Islet precursor cell (in vitro differentiated cells): ENCODE data around the gene UPB1.
A peak's percentile ranks its signal among the peaks of the same experiment; 100 is the strongest.
"Not testable (repeated sequence)": the region's sequence is repeated elsewhere in the genome, so short reads cannot be mapped to it uniquely, and the experiment has no call there.

Experiments used
- DNase-seq: peaks from one replicate; pipeline ENCODE4 v3.0.0-alpha.2; 2018

The UPB1 gene

DNA sequence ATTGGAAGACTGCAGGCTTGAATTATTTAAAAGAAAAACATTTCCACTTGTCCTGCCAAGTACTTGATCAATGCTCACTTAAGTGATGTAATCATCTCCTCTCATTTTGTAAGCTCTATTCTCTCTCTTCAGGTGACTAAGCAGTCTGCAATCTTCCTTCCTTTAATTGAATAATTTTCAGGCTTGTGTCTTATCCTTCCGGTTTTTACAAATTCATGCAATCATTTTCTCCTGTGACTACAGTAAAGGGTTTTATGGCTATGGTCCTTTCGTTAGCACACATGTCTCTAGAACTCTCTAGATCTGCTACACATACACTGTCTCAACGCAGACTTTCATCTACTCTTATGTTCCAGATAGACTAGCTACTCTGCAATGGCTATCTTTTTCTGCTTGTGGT is 12.6 kb upstream of the UPB1 start:
- DNase-seq, result no peak

DNA sequence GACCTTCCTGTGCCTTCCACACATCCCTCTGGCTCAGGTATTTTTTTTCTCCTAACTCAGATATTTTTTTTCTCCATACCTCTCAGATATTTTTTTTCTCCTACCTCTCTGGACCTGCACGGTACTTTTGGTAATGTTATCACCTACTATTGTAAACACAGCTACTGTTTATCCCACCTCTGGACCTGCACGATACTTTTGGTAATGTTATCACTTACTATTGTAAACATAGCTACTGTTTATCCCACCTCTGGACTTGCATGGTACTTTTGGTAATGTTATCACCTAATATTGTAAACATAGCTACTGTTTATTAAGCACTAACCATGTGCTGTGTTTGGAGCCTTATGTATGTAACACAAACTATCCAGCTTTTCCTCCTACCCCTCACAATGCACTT is 12.1 kb upstream of the UPB1 start:
- DNase-seq, result no peak

DNA sequence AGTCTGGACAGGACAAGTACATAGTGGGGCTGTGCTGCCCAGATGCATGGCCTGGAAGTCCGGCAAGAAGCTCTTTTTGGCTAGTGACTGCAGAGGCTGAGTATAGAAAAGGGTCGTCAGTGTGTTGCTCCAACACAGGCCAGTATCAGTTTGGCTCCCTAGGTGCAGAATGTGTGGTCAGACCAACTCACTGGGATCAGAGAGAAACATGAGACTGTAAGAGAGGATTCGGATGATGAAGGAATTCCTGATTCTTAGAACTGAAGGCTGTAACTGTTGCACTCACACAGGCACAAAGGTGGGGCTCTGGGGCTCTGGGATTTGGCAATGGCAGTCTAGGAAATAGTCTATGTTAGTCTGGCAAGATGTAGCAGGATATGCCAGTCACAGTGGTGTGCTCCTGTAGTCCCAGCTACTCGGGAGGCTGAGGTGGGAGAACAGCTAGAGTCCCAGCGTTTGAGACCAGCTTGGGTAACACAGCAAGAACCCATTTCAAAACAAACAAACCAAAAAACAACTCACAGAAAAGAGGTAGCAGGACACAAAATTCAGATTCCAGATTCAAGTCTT is 11.1 kb upstream of the UPB1 start:
- no peak for DNase-seq

DNA sequence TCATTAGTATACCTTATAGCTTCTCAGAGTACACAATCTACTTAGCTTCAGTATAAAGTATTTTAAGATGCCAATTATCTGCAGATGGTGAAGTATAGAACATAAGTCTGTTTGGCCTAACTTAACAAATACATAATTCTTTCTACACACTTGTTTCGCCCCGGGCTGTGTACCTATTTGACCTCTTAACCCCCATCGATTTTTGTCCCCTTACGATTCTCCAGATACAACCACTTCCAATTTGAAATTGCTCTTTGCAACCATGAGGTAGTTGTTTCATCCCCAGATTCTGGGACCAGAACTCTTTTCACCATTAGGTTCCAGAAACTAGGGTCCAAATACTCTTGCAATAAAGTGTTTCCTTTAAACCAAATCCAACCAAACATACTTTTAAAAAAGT is 10.0 kb upstream of the UPB1 start:
- DNase-seq, result no peak

DNA sequence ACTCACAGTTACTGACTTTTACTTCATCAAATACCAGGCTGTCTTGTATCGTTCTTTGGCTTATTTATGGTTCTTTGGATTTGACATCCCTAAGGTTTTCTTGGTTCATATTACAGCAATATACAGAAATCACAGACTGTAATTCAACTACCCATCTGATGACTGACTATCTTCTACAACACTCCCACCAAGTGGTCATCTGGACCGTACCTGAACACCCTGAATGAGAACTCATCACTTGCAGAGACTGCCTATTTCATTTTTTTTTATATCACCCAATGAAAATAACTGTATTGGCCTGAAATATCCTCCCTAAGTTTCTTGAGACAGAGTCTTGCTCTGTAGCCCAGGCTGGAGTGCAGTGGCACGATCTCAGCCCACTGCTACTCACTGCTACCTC is 9.5 kb upstream of the UPB1 start:
- no peak for DNase-seq

DNA sequence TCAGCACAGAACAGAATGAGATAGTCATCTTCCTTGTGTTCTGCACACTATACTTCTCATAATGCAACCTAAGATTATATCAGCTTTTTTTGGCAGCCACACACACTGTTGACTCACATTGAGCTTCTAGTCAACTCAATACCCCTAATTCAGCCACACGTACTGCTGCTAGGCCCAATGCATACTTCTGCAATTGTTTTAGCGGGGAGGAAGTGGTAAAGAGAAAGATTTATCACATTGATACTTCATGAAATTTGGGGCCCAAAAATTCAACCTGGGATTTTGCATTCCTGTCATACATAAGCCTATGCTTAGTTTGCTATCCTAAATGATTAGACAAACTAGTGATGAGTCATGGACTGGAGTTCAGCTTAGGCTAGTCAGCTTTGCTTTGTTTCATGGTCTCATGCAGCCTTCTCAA is 8.6 kb upstream of the UPB1 start:
- DNase-seq, result peak; percentile 20

DNA sequence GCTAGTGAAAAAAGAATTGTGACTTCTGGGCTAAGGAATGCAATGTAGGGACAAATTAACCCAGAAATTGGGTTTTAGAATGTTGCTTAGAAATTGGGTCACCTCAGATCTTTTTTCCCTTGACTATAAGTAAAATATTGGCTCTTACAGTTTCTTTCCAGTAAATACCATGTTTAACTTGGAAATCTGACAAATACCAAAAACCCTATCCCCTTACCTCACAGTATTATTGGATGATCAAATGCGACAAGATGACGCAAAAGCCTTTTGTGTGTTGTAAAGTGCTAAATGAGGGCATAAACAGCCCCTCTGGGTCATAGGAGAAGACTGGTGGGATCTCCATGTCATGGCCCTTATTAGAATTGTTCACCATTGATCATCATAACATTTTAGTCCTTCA is 6.1 kb upstream of the UPB1 start:
- DNase-seq, result no peak

DNA sequence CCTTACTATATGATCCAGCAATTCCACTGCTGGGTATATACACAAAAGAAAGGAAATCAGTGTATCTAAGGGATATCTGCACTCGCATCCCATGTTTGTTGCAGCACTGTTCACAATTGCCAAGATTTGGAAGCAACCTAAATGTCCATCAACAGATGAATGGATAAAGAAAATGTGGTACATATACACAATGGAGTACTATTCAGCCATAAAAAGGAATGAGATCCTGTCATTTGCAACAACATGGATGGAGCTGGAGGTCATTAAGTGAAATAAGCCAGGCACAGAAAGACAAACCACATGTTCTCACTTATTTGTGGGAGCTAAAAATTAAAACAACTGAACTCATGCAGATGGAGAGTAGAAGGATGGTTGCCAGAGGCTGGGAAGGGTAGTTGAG is 5.7 kb upstream of the UPB1 start:
- not testable (repeated sequence) for DNase-seq

DNA sequence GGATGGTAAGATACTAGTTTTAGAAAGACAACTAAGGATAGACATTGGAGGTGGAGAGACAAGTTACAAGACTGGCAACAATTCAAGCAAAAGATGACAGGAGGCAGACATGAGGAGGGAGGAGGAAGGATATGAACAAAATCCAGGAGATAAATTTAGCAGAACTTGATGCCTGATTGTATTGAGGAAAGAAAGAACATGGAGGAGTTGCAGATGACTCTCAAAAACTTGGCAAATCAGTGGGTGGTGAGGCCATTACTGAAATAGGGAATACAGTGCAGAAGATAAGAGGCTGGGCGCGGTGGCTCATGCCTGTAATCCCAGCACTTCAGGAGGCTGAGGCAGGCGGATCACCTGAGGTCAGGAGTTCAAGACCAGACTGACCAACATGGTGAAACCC is 2.7 kb upstream of the UPB1 start:
- no peak for DNase-seq

DNA sequence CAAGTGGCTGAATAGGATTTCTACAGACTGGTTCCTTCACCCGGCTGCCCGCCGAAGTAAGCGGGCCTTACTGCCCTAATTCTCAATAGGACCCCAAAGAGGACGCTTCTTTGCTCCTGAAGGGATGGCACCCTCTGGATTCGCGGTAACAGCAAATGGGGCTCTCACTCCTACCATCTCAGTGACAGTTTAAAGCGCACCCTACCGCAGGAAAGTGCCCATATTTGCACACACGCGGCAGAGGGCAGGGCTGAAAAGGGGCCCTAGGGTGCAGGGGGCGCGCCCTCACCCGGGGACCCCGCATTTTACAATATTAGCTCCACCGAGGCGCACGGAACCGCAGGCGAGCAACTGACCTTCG is 985 bp upstream of the UPB1 start:
- DNase-seq, result no peak

DNA sequence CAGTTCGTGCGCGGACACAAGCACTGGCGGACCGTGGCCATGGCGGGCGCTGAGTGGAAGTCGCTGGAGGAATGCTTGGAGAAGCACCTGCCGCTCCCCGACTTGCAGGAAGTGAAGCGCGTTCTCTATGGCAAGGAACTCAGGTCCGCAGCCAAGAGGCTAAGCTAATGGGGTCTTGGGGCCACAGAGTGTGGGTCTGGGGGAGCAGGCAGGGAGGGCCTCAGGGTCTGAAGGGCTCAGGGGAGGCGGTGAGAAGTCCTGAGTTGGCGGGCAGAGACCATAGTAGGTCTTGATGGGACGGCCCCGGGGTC is 188 bp downstream of the UPB1 start:
- DNase-seq, result no peak

DNA sequence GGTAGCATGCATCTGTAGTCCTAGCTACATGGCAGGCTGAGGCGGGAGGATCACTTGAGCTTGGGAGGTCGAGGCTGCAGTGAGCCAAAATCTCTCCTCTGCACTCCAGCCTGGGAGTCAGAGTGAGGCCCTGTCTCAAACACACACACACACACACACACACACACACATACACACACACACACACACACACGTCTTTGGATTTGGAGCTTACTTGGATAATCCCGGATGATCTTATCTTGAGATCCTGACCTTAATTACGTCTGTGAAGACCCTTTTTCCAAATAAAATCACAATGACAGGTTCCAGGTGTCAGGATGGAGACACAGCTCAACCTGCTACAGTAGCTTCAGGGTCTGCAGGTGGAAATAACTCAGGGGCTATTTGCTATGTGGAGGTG is 1.1 kb downstream of the UPB1 start:
- no peak for DNase-seq

DNA sequence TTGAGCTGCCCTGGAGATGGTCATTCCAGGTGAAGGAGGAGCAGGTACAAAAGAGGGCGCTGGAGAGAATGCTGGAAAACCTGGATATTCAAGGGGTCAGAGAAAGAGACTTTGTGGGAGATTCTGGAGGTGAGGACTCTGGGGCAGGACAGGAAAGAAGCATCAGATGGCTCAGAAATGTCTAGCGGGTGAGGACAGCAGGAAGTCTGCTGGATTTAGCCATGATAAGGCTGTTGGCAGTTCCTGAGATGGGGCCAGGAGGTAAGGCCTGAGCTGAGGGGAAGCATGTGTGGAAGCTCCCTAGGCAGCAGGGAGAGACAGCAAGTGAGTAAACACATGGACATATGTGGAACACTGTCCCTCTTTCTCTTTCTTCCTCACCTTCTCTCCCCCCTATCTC is 1.5 kb downstream of the UPB1 start:
- DNase-seq, result no peak

DNA sequence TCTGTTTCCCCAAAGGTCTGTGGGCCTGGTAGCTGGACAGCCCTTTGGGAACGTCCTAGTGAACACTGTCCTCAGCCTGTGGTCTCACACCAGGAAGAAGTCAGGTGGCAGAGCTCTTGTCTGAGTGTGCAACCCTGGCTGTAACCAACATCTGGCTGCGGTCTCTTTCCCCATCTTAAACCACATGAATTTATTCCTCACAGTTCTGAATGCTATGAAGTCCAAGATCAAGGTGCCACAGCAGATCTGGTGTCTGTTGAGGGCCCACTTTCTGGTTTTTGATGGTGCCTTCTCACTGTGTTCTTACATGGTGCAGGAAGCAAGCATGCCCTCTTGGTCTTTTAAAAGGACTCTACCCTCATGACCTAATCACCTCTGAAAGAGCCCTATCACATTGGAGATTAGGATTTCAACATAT is 2.7 kb downstream of the UPB1 start:
- no peak for DNase-seq

DNA sequence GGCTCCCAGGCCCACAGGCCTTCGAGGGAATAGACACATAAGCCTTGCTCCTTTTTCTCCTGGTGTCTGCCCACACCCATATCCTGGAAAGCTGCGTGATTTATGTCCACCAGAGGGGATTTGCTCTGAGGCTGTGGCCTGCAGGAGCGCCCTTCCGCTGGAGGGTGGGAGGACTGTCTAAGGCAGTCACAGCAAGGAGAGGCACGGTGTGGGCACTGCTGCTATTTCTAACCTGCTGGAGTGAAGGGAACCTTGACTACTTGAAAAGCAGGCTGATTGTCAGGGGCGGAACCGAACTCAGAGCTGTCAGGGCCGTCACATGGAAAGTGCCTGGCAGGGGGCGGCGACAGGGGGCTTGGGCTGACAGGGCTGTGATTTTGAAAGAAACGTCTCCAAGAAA is 3.7 kb downstream of the UPB1 start:
- DNase-seq, result no peak

DNA sequence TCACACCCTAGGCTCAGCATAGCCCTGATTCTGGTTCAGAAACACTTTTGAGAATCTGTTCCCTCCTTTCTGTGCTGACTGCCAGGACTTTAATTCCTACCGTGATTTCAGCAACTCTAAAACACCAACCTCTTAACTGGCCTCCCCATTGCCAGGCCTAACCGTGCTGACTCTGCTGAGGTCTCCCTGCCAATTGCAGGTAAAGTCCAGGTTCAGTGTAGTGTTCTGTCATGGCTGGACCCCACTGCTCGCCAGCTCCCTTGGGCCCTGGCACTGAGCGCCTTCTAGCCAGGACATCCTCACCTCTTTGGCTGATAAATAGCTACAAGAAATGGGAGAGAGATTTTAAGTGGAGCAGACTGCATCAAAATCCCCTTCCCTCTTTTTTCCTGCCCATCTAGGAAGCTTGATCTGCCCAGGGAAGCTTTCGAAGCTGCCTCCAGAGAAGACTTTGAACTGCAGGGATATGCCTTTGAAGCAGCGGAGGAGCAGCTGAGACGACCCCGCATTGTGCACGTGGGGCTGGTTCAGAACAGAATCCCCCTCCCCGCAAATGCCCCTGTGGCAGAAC is 4.7 kb downstream of the UPB1 start:
- no peak for DNase-seq

DNA sequence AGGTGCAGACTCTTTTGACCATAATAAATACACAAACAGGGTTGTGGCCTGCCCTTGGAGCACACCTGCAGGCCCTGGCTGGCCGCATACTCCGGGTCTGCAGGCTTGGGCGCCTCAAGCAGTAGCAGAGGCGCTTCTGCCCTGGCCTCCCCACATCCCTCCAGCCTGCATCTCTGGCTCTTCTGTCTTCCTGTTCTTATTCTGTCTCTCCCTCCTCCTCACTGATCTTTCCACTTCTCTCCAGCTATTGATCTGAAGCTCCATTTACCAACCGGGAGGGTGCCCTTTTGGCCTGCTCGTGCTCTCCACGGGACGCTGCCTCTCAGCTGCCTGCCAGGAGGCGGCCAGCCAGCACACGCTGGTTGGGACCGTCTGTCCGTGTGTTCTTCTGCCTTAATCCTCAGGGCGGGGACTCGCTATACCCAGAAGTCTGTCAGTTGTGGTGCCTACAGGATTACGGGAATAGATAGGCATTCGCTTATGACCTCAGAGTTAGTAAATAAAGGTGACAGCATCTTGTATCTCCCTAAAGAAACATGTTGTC is 5.2 kb downstream of the UPB1 start:
- no peak for DNase-seq

DNA sequence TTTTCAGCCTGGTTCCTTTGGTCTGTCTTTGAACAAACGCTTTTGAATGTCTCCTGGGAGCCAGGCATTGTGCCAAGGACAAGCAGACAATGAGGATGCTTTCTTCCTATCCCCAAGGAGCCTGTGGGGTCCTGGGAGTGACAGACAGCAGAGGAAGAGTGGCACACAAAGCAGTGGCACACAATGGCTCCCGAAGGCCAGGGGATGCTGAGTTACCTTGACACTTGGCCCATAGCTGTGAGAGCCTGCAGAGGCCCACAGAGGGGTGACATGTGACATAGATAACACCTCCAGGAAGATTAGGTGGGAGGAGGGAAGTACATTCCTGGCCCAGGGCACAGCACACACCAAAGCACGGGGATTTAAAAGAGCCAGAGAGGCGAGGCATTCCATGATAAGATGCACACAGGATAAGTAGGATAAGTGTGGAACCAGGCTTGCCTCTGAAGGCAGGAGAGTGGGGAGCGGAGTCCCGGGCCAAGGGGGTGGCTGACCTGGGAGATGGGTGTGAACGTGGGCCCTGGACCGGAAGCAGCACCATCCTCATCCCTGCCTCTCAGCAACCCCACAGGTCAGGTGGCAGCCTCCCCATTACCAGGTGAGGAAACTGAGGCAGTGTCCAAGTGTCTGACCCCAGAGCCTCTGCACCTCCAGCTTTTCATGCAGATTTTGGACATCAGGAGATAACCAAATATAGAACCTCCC is 6.3 kb downstream of the UPB1 start:
- DNase-seq, result no peak

DNA sequence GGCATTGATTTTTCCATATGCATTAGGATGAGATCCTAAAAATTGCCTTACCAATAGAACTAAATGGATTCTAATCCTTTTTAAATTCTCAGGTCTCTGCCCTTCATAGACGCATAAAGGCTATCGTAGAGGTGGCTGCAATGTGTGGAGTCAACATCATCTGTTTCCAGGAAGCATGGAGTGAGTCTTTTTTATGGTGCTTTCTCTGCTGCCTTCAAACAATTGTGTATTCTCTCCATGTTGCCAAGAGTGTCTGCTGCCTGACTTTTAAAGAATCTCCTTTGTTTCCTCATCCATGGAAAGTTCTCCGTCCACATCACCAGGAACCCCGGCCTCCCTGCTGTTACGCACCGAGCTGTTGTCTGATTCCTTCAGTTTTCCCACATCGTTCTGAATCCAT is 6.9 kb downstream of the UPB1 start:
- no peak for DNase-seq

DNA sequence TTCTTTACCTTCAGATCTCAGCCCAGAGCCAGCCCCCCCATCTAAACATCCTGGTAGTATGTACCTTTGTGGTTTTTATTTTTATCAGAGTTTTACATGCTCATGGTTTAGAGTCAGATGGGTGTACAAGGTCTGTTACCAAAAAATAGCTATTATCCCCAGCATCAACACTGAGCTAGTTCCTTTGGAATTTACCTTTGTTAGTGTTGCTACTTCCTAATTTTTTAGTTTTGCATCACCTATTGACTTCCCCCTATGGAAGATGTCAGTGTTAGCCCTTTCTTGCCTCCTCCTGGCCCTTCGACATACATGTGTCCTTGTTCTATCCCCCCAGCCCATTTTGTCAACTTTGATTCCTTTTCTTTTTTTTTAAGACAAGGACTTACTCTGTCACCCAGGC is 7.4 kb downstream of the UPB1 start:
- DNase-seq, result no peak

DNA sequence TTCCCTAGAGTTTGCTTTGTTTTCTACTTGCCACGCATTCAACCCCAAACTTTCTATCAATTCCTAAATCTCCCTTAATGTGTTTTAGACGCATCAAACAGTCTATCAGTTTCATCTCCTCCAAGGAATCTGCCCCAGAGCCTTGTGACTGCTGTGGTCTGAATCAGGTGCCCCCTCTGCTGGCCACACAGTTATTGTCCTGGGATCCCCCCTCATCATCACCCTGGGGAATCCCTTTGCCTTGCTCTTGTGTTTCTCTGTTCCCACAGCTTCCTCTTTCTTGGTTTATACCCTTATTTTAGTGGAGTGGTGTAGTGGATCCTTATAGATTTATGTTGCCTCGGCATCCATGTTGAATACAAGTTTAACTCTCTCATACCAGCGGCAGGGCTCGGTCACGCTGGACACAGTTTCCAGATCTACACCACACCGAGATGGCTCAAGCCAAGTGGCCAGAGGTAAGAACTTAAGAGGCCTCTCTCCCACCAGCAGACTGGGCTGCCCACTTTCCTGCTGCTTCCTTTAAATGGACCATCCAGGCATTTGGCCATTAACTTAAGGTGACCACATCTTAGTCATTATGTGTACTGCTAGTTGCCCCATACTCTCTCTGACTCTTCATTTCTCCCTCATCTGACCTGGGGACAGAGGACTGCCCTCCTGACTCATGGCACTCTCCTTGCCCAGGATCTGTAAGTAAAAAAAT is 8.2 kb downstream of the UPB1 start:
- peak; percentile 76 for DNase-seq

DNA sequence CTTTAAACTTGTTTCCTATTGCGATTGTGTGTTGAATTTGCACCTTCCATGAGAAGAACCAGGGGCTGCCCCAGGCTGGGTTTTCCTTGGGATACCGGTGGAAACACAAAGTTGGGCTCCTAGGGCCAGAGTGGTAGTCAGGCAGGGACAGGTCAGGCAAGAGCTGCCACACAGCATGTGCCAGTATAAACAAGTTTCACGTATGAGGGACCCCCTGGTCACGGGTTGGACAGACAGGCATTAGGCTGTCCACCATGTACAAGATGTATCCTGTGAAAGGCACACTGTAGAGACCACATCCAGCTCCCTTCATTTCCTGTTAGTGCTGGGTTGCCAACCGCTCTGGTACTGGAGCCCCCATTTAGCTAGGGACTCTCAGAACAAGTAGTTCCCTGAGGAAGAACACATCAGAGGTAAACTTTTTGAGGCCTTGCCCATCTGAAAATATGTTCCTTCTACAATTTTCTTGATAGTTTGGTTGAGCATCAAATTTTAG is 8.8 kb downstream of the UPB1 start:
- no peak for DNase-seq

DNA sequence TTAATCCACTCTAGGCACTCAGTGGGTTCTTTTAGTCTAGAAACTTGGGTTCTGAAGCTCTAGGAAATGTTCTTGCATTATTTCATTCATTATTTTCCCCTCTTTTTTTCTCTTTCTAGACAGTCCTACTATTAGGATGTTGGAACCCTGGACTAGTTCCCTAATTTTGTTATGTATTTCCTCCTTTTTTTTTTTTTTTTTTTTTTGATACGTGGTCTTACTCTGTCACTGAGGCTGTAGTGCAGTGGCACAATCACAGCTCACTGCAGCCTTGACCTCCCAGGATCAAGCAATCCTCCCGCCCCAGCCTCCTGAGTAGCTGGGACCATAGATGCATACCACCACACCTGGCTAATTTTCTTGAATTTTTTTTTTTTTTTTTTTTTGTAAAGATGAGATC is 9.4 kb downstream of the UPB1 start:
- DNase-seq, result no peak
